Right renal pelvis (tissue), 4 donors: ENCODE data around the gene MBD6. TPM values are rescaled to one million over a fixed set of nuclear protein-coding genes. Genes with fewer than 3 reads are reported as not detected.
A peak's percentile ranks its signal among the peaks of the same experiment; 100 is the strongest.
"Not testable (repeated sequence)": the region's sequence is repeated elsewhere in the genome, so short reads cannot be mapped to it uniquely, and the experiment has no call there.

Experiments
- DNase-seq, 4 donors: peaks; one replicate each; pipeline ENCODE4 v3.0.0-alpha.2; 2013; ENCODE audit warnings: low read depth in 4 of 4, low spot score in 3 of 4, missing footprints in 1 of 4
- polyA plus RNA-seq, 4 donors: library from polyadenylated mRNA; unstranded; fragments of 120-200 nt; gene quantifications; one replicate each; pipeline ENCODE4 v1.2.1, GENCODE V29; 2013; ENCODE audit not compliant: insufficient read length in 4 of 4

The MBD6 gene
- polyA plus RNA-seq, 4 donors, result 53.9 to 82.1 (median 62.1) TPM

DNA sequence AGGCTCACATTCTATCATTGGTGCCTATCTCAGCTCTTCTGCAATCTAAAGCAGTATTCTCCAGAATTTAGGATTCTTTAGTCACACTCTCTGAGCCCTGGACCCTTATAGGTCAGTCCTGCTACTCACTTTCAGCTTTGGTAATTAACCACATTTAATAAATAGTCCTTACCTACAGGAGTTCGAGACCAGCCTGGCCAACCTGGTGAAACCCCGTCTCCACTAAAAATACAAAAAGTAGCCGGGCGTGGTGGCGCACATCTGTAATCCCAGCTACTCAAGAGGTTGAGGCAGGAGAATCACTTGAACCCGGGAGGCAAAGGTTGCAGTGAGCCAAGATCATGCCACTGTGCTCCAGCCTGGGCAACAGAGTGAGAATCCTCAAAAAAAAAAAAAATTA is 8.9 kb upstream of the MBD6 start:
- DNase-seq, result not testable (repeated sequence)

DNA sequence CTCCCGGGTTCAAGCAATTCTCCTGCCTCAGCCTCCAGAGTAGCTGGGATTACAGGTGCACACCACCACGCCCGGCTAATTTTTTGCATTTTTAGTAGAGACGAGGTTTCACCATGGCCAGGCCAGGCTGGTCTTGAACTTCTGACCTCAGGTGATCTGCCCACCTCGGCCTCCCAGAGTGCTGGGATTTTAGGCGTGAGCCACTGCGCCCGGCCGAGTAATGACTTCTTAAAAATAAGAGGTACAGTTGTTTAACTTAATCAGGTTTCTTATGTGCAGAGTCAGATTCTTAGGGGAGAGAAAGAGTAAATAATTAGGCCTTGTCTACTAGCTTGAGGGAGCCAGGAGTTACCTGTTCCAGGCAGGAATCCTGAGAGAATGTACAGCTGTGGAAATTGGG is 8.4 kb upstream of the MBD6 start:
- not testable (repeated sequence) for DNase-seq

DNA sequence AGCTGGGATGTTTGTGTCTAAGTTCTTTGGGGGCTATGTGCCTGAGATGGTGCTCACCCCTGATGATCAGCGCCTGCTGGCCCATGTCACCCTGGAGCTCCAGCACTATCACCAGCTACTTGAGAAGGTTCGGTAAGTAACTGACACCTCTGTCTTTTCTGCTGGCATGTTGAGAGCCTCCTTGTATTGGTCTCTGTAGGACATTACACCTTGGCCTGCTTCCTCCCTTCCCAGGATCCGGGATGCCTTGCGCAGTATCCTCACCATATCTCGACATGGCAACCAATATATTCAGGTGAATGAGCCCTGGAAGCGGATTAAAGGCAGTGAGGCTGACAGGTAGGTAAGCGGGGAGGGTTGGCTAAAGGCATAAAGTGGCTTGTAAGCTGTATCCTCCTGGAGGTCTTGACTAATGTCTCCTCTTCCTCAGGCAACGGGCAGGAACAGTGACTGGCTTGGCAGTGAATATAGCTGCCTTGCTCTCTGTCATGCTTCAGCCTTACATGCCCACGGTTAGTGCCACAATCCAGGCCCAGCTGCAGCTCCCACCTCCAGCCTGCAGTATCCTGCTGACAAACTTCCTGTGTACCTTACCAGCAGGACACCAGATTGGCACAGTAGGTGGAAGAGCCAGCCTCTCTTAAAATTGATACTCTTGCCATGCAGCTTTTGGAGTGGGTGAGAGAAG is 7.8 kb upstream of the MBD6 start:
- DNase-seq, result no peak

DNA sequence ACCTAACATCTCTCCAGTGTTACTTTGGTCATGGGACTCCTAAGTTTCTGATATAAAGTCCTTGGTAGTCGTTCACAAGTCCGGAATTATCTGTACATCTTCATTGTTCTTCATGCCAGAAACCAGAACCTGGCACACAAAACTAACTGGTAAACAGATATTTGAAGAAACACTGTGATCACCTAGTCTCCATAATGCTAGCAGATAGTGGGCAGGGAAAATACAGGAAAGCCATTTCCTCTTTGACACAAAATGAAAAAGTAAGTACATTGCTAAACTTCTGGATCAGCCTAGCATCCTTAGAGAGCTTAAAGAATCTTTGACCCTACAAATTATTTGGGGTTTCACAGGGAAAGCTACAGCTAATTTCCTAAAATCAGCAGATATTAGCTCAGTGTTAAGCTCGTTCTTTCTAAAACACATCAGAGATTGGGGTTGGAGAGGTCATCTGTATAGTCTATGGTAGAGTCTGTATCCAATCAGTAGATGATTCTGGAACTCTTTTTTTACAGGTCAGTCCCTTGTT is 7.2 kb upstream of the MBD6 start:
- no peak for DNase-seq

DNA sequence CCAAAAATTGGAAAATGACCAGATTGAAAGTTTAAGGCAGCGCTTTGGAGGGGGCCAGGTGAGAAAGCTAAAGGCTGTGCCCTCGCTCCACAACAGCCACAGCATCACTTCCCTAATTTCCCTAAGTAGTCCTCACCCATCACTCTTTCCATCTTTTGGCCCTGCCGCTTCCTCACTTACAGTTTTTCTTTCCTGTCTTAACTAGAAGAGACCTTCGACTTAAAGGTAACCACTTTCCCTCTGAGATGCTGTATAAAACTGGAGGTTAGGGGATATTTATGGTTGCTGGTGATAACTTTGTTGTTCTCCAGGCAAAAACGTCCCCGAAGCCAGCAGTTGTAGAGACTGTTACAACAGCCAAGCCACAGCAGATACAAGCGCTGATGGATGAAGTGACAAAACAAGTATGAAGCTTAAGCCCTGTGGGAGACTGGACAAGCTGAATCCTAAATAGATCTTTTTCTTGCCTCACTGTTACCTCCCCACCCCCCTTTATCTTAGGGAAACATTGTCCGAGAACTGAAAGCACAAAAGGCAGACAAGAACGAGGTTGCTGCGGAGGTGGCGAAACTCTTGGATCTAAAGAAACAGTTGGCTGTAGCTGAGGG is 6.6 kb upstream of the MBD6 start:
- no peak for DNase-seq

DNA sequence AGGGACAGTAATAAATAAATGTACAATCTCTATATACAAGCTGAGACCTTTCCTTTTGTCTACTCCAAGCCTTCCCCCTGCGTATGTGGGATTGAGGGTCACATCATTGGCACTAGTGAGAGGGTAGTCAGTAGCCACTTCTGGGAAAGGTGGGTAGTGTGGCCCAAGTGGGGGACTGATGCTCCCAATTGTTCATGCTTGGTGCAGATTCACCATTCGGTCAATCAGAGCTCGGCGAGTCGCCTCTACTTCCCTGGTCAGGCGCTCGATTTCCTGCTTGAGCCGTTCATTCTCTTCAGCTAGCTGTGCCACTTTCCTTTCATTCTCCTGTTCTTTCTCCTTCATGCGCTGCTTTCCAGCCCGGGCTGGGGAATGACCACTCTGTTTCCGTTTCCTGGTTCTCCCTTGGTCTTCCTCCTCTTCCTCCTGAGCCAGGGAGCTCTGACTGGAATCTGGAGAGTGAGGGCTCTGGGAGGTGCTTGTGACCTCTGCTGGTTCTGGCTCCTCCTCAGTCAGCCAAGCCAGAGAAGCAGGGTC is 5.9 kb upstream of the MBD6 start:
- no peak for DNase-seq

DNA sequence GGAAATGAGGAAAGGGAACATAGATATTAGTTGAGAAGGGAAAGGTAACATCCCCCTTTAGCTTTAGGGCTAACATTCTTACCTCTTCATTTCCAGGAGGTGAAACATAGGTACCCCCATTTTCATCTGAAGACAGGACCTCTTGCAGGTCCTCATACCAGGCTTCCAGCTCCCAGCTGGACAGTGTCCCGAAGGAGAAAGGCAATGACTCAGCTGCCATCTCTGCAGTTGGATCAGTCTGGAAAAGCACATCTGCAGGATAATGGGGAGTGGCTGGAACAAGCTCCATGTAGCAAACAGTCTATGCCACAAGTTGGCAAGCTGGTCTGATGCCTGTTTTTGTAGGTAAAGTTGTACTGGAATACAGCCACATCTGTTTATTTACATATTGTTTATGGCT is 5.4 kb upstream of the MBD6 start:
- no peak for DNase-seq

DNA sequence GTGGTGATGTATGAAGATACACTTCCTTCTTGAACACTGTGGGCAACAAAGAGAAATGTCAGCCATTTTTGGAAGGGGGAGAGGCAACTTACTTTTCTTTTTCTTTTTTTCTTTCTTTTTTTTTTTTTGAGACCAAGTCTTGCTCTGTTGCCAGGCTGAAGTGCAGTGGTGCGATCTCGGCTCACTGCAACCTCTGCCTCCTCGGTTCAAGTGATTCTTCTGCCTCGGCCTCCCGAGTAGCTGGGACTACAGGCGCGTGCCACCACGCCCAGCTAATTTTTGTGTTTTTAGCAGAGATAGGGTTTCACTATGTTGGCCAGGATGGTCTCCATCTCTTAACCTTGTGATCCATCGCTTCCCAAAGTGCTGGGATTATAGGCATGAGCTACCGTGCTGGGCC is 4.9 kb upstream of the MBD6 start:
- not testable (repeated sequence) for DNase-seq

DNA sequence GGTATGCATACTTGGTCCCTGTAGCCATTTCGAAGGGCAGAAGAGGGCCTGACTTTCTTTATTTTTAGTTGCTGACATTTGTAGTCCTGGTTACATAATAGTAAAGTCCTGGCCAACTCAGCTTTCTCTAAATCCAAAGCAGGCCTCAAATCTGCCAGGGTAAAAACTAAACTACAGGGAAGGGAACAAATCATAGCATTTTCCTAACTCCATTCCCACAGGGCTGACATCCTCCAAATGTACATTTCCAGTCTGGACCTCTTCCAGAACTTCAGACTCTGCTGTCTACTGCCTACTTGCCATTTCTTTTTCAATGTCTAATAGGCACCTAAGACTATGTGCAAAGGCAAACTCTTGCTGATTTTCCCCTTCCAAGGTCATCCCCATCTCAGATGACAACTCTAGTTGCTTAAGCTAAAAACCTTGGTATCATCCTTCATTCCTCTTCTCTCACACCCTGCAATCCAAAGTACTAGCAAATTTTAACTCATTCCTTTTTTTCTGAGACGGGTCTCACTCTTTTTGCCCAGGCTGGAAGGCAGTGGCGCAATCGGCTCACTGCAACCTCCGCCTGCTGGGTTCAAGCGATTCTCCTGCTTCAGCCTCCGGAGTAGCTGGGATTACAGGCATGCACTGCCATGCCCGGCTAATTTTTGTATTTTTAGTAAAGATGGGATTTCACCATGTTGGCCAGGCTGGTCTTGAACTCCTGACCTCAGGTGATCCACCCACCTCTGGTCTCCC is 4.3 kb upstream of the MBD6 start:
- DNase-seq, result no peak

DNA sequence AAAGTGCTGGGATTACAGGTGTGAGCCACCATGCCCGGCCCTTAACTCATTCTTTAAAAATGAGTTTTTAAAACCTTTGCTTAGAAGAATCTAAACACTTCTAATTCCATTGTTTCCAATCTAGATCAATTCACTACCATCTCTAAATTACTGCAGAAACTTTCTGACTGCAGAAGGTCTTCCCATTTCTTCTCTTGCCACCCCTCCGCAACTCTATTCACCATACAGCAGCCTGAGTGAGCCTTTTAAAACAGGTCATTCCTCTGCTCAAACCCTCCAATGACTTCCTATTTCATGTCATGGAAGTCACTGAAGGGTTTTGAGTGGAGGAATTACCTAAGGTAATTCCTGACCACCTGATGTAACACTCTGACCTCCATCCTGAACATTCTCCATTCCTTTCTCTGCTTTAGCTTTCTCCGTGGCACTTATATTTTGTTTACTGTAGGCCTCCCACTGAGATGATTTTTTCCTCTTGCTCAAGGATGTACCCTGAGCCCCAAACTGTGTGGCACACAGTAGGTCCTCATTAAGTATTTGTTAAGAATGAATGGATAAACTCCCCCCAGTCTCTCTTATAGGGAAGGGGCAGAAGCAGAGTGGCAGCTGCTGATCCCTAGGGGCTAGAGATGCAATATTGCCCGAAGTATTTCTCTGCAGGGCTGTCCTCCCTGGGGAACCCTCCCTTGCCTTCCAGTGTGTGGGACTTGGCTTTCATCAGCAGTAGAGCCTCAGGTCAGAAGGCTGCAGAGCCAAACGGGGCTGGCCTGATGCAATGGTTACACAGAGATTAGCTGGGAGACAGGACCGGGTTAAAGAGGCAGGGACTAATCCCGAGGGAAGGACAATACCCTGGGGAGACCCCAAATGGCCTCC is 3.5 kb upstream of the MBD6 start:
- no peak for DNase-seq

DNA sequence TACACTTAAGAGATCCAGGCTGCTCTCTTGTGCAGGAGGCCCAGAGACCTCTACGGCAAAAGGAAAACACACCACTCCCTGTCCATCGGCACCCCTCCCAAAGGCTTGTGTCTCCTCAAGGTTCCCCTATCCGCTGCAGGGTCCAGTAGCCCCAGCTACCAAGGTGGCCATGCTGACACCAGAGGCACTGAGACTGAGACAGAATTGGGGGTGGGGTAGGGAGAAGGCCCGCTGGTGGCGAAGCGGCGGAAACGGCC is 2.9 kb upstream of the MBD6 start:
- DNase-seq, result peak in 2 of 4 donors; percentile 15 to 34

DNA sequence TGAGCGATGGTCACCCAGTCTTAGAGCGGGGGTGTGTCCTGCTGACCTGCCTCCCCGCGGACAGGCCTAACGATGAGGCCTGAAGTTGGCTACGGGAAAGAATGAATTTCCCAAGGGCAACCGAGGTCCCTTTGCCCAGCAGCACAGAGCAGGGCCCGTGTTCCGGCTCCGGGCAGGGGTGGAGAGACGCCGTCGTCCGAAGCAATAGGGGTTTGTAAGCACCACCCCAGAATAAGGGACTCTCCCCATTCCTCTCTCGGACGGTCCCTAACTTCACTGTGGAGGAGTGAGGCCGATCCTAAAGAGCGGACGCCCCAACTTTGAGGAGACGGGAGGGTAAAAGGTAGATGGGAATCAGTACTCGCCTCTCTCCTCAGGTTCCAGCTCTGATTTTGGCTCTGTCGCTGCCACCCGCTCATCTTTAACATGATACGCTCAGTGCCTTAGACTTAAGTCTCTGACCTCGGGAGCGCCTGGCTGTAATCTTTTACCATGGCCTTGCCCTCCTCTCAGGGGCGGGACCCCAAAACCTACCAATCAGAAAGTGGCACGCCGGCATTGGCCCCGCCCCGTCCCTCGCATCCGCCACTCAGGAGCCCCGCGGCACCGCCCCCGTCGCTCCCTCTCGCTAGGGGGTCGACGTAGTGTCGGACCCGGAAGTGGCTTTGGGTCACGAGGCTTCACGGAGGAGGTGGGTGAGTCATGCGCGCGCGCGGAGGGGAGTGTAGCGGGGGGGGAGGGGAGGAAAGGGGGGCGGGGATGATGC is 2.4 kb upstream of the MBD6 start, which contains the start of gene DDIT3:
Gene DDIT3 (minus strand): TSS at position 462 of the 766 bp plus-strand sequence. CDS start 3,108 bp downstream, outside the sequence.
- peak; percentile 91 to 97 (median 96) for DNase-seq

DNA sequence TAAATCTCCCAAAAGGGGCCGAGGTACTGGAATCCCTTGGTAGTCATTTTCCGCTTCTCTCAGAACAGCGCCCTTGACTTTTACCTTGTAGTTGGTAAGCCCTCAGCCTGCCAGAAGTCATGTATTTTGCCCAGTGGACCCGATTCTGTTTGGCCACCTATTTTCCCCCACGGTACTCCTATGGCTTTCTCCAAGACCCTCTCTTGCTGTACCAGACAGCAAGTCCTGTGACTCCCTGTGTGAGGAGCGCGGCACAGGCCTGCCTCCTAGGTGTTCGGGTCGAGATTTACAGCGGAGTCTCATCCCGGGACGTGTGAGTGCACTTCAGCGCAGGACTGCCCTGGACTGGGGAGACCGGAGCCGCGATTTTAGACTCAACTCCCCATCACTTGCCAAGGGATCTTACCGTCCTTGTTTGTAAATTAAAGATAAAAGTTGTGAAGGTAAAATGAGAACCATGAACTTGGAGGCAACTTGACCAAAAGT is 1.1 kb upstream of the MBD6 start:
- DNase-seq, result peak in 2 of 4 donors; percentile 40 to 51

DNA sequence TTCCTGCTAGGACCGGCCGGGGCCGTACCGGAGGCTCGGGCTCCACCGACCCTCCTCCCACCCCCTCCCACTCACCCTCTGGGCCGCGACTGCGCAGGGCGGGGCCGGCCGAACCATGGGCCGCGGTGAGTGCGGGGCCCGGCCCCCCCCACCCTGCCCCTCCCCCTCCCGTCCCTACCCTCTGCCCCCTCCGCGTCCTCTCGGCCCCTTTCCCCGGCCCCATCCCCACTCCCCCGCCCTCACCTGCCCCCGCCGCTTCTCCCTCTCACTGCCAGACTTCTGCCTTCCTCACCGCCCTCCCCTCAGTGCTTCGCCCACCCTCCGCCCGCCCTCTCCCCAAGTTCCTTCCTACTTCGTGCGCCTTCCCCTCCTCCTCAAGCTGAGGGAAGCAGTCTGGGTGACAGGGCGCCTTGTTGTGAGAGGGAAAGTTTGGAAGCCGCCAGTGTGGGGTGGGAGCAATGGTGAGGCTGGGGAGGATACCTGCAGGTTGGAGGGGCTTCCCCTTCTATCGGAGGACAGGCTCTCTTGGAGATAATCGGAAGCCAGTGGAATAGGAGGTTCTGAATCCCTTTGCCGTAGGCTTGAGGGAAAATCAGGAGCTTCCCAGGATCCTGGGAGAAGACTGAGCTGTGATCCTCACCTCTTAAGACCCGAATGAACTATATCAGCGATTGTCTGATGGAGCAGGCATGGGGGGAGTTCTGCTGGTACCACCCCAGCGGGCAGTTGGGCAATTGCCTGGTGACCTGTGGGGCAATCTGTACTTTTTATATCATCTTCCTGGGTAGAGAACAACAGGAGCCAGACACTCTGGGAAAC is 472 bp downstream of the MBD6 start:
- DNase-seq, result peak in 3 of 4 donors; percentile 55 to 68 (median 57)

DNA sequence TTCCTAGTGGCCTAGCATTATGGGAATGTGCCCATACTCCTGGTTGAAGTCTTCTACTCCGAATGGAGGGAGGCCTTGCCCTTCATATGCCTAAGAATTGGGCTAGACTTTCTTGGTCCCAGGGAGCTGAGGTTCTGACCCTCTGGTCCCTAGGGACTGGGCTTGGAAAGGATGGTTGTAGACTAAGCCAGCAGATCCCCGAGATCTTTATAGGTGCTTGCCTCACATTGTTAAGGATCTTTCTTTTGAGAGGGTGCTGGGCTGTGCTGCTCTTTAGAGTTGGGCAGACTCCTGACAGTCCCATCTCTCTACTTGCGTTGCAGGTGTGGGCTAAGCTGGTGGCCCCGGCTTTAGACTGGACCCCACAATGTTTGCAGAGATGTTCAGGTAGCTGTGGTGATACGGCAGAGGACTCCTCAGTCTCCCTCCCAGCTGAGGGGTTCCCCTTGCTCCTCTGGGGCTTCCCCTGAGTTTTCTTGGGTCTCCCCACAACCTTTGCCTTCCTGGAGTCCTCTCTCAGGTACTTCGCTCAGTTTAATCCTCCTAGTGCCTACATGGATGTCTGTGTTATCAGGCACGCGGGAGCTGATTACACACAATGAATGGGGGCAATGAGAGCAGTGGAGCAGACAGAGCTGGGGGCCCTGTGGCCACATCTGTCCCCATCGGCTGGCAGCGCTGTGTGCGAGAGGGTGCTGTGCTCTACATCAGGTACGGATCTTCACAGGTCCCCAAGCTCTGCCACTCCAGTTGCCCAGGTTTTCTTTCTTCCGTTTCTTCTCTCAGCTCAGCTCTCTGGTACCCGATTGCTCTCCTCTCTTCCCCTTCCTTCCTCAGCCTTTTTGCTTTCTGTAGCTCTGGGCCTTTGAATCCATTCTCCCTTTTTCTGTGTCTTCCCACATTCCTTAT is 1.3 kb downstream of the MBD6 start:
- DNase-seq, result no peak

DNA sequence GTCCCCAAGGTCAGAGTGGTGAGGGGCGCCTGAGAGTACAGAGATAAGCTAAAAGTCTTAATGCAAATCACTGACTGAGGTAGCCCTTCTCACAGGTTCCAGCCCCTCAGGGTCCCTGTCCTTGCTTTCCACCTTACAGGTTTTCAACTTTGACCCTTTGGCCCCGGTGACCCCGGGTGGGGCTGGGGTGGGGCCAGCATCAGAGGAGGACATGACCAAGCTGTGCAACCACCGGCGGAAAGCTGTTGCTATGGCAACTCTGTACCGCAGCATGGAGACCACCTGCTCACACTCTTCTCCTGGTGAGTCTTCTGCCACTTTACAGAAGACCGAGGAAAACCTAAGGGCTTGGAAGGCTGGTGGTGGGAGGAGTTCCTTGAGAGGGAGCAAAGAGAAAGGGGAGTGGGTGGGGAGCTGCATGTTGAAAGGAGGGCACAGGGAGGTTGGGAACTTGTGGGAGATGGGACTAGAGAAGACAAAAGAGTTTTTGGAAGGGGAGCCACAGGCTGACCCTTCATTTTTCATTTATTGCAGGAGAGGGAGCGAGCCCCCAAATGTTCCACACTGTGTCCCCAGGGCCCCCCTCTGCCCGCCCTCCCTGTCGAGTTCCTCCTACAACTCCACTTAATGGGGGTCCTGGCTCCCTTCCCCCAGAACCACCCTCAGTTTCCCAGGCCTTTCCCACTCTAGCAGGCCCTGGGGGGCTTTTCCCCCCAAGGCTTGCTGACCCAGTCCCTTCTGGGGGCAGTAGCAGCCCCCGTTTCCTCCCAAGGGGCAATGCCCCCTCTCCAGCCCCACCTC is 2.4 kb downstream of the MBD6 start:
- DNase-seq, result no peak
